A673 (cell line): Measurements from ENCODE around the gene IER5. TPM values are rescaled to one million over a fixed set of nuclear protein-coding genes. Genes with fewer than 3 reads are reported as not detected.

Experiments used
- BruUV-seq: library from RNA; stranded (reverse); fragments of 400-500 nt; replicated peaks from 2 replicates; lab custom pipeline; 2021; lab: Mats Ljungman, UMichigan
- CTCF ChIA-PET: fragments of 300-600 bp; sonication (Branson Sonifier 250); formaldehyde crosslinking; loops from one replicate; lab custom pipeline; 2022; ENCODE audit warnings: antibody characterized with exemption; lab: Charles Lee
- POLR2A ChIA-PET: fragments of 300-600 bp; sonication (Branson Sonifier 250); formaldehyde crosslinking; loops from one replicate; lab custom pipeline; 2022; ENCODE audit warnings: antibody characterized with exemption; ENCODE audit not compliant: low non-redundant PET; lab: Charles Lee
- DNase-seq: peaks from one replicate; pipeline ENCODE4 v3.0.0-alpha.2; 2015; ENCODE audit warnings: low spot score
- H3K27ac ChIP-seq: fragments of 200-600 bp; sonication (generic); 2 replicates; pipeline ENCODE4 v1.5.1; 2016; ENCODE audit warnings: mixed run types, low read depth, mild to moderate bottlenecking, mixed read lengths, antibody characterized with exemption, low read length; ENCODE audit not compliant: poor library complexity, severe bottlenecking
- H3K27me3 ChIP-seq: fragments of 200-600 bp; sonication (generic); replicated peaks from 2 replicates; pipeline ENCODE4 v1.6.1; 2017; ENCODE audit warnings: mixed run types, low read depth, mild to moderate bottlenecking, mixed read lengths, antibody characterized with exemption, low read length; ENCODE audit not compliant: insufficient read depth, poor library complexity
- H3K36me3 ChIP-seq: fragments of 200-600 bp; sonication (generic); 2 replicates; pipeline ENCODE4 v1.6.1; 2016; ENCODE audit warnings: mixed run types, mild to moderate bottlenecking, mixed read lengths, antibody characterized with exemption, low read length; ENCODE audit not compliant: insufficient read depth, poor library complexity, severe bottlenecking
- H3K4me1 ChIP-seq: fragments of 200-600 bp; sonication (generic); 2 replicates; pipeline ENCODE4 v1.6.1; 2017; ENCODE audit warnings: mixed run types, mild to moderate bottlenecking, mixed read lengths, antibody characterized with exemption, low read length; ENCODE audit not compliant: insufficient read depth, poor library complexity, severe bottlenecking
- H3K4me3 ChIP-seq: fragments of 200-600 bp; sonication (generic); 2 replicates; pipeline ENCODE4 v1.5.1; 2016; ENCODE audit warnings: low read depth, mixed run types, mild to moderate bottlenecking, mixed read lengths, low read length; ENCODE audit not compliant: poor library complexity, severe bottlenecking
- H3K9me3 ChIP-seq: fragments of 200-600 bp; sonication (generic); 2 replicates; pipeline ENCODE4 v1.6.1; 2016; ENCODE audit warnings: mixed run types, low read depth, mild to moderate bottlenecking, mixed read lengths, antibody characterized with exemption, low read length; ENCODE audit not compliant: poor library complexity, severe bottlenecking
- EZH2 ChIP-seq: fragments of 200-600 bp; sonication (generic); IDR thresholded peaks from 2 replicates; pipeline ENCODE4 v1.6.1; 2017; ENCODE audit warnings: borderline replicate concordance, low read depth, mild to moderate bottlenecking, mixed read lengths, antibody characterized with exemption, low read length; ENCODE audit not compliant: poor library complexity, severe bottlenecking
- intact Hi-C: fragments of 100-400 bp; cut with micrococcal nuclease; formaldehyde crosslinking; loops from one replicate; pipeline ENCODE4 v1.10.0; 2022; ENCODE audit not compliant: unreplicated experiment
- total RNA-seq: library from RNA; stranded (reverse); gene quantifications from 2 replicates; pipeline ENCODE4 v1.2.3, GENCODE V29; 2021
- TF ChIP-seq, protein P1 (sequence below): fragments of 300-800, 200-600 bp; sonication (generic); conservative IDR thresholded peaks from 2 replicates; pipeline ENCODE4 v1.5.1; 2017; ENCODE audit warnings: low read depth, mild to moderate bottlenecking, antibody characterized with exemption, low read length, moderate library complexity, mixed read lengths

The IER5 gene
- total RNA-seq, 1 experiment from 2014 or later, result 28.2 TPM

DNA sequence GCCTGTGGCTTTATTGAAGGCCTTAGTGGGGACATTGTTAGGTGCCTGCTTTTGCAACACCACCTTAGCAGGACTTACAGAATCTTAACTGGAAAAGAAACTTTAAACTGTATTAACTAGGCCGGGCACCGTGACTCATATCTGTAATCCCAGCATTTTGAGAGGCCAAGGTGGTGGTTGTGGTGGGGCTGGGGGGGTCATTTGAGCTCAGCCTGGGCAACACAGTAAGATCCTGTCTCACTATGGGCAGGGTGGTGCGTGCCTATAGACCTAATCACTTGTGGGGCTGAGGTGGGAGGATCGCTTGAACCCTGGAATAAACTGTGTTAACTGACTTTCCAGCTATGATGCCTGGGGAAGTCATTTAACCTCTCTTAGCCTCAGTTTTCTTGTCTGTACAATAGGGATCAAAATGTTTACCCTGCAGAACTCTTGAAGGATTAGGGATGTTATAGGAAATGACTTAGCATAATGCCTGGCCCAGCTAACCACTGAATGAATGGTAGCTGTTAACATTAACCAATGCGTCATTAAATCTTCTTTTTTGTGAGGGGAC lies 39.5 kb downstream of the IER5 start:
- POLR2A ChIA-PET, result interaction anchor here (0.6 to 0.8 kb wide), 3 partner anchors 10 to 24 kb away, joined by 3 to 11 read pairs (median 4); no protein-coding TSS in a partner anchor
- Histone ChIP-seq H3K36me3 (no peaks in the 10 kb centered on the region), H3K27ac (peak overlapping the region; percentile 26), H3K4me1 (peaks cover 28% of the 10 kb centered on the region), H3K9me3 (no peaks in the 10 kb centered on the region), H3K27me3 (no peaks in the 10 kb centered on the region), H3K4me3 (no peak overlapping the region)
- no TSS peak for BruUV-seq
- no peak for TF ChIP-seq EZH2
- CTCF ChIA-PET, result interaction anchor here (1.1 kb wide), 1 partner anchor 8 kb away, joined by 3 read pairs; no protein-coding TSS in a partner anchor
- intact Hi-C loops, result no loop called here
- DNase-seq, result no peak

DNA sequence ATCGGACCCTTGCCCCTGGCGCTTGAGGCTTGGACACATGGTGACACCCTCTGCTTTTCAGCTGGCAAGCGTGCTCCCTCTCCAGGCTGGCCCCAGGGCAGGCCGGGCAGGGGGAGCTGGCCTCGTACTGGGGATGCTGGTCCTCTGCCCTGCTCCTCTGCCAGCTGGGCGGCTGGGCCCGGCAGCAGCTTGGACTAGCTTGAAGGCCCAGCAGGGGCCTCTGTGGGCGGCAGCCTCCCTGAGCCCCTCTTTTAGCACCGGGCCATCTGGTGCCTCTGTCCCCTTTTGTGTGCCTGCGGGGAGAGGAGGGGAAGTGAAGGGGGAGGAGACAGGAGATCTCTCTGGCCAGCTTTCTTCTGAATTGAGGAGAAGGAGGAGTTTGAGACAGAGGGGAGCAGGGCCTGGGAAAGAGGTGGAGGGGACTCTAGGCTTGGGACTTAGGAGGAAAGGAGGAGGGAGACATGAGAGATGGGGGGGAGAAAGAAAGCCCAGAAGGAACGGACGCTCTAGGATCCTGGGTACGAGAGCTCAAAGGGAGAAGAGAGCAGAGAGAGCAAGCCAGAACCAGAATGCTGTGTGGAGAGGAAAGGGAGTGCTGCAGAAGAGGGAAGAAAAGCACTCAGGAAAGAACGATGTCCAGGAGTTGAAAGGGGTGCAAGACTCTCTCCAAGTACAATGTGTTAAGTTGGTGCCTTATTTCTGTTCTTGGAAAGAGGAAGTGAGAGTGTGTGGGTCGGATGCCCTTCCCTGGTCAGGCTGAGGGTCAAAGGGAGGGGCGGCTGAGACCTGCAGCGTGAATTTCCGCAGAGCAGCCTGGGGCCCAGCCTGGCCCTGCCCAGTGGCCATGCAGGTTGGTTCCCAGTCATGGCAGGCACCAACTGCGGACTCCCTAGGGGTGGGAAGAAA lies 40.3 kb downstream of the IER5 start:
- Histone ChIP-seq H3K36me3 (no peaks in the 10 kb centered on the region), H3K9me3 (no peaks in the 10 kb centered on the region), H3K27me3 (no peaks in the 10 kb centered on the region), H3K27ac (peak overlapping the region; percentile 26), H3K4me3 (no peak overlapping the region), H3K4me1 (peaks cover 28% of the 10 kb centered on the region)
- intact Hi-C loops, result no loop called here
- BruUV-seq, result no TSS peak
- CTCF ChIA-PET, result no interaction called here
- DNase-seq, result peak; percentile 77
- no peak for TF ChIP-seq EZH2
- TF ChIP-seq, protein P1, sequence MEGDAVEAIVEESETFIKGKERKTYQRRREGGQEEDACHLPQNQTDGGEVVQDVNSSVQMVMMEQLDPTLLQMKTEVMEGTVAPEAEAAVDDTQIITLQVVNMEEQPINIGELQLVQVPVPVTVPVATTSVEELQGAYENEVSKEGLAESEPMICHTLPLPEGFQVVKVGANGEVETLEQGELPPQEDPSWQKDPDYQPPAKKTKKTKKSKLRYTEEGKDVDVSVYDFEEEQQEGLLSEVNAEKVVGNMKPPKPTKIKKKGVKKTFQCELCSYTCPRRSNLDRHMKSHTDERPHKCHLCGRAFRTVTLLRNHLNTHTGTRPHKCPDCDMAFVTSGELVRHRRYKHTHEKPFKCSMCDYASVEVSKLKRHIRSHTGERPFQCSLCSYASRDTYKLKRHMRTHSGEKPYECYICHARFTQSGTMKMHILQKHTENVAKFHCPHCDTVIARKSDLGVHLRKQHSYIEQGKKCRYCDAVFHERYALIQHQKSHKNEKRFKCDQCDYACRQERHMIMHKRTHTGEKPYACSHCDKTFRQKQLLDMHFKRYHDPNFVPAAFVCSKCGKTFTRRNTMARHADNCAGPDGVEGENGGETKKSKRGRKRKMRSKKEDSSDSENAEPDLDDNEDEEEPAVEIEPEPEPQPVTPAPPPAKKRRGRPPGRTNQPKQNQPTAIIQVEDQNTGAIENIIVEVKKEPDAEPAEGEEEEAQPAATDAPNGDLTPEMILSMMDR, result no peak
- POLR2A ChIA-PET, result interaction anchor here (0.7 kb wide), 1 partner anchor 9 kb away, joined by 4 read pairs; no protein-coding TSS in a partner anchor

DNA sequence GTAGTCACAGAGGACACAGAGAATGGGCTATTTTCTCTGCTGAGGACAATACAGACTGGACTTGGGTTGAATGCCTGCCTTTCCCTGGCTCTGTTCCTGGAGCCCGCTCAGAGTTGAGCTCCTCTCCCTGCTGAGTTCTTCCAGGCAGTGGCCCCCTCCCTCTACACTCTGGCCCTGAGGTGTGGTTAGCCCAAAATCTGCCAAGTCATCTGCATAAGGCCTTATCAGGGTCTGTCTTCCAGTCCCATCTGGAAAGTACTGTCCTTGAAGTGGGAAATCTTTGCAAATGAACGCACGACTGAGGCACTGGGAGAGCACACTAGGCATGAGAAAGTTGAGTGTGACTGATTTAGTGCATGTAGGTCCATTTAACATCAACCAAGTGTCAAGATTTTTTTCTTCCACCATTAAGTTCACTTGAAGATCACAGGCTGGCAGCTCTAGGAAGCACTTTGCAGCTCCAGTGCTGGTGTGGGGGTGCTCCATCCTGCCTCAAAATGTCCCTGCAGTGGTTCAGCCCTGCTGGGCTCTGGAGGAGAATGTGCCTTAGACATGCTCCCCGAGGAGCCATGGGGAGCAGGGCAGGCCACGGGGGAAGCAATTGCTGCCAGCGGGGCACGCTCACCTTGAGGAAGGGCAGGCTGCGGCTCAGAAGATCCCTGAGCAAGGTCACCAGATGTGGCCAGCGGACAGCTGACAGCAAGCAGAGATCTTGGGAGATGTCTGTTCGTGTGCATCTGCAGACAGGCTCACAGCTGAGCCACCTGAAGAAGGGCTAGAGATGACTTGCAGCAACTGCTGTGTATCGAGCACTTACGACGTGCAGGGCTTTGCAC lies 41.5 kb downstream of the IER5 start:
- Histone ChIP-seq H3K27ac (no peak overlapping the region), H3K36me3 (no peaks in the 10 kb centered on the region), H3K9me3 (no peaks in the 10 kb centered on the region), H3K4me1 (peaks cover 32% of the 10 kb centered on the region), H3K4me3 (no peak overlapping the region), H3K27me3 (no peaks in the 10 kb centered on the region)
- DNase-seq, result no peak
- ChIA-PET POLR2A (no interaction called here), CTCF (no interaction called here)
- TF ChIP-seq, protein P1, result no peak
- TF ChIP-seq EZH2, result no peak
- intact Hi-C loops, result no loop called here
- BruUV-seq, result no TSS peak
